Heart left ventricle (tissue), 13 donors: ENCODE measurements around the gene TTC5.

Experiments used
- CTCF ChIP-seq, 12 donors: fragments of 200-600 bp; sonication (generic) in 4 of 12; IDR thresholded peaks; one replicate each; pipeline versions ENCODE4 v1.5.0 to v1.8.0; 2018 to 2022; ENCODE audit warnings: antibody characterized with exemption in 12 of 12, mild to moderate bottlenecking in 5 of 12
- POLR2A ChIP-seq, 2 donors: fragments of 450-650 bp; IDR thresholded peaks; one replicate each; pipeline ENCODE4 v1.6.1; 2017; ENCODE audit warnings: antibody characterized with exemption in 2 of 2, mild to moderate bottlenecking in 2 of 2, moderate library complexity in 2 of 2
- donor health status: ischemic (EF 13 %, LVEDD 7.1; RV severe dilation, severe dysfunction).
- donor health status: DM: no; HTN: yes; CAD: no.
- donor health status: DM: no; HTN: no; CAD: no.
- donor health status: ischemic (EF 25% LVEDD 6.9; RV normal size, moderate dysfunction).
- donor health status: ischemic (EF 25% LVEDD 5.7; RV mildly dilated, moderate dysfunction).
- donor health status: ischemic (EF 35%, LVEDD 5.7; RV mildly dilated, moderate dysfunction).
- donor health status: nonischemic (EF 11% LVEDD 7.7; RV severe dilation, severe dysfunction).
- donor health status: DM: yes; HTN: yes; CAD: no.
- donor health status: PGD.
- donor health status: ischemic (EF 29% LVEDD 5.4; RV normal size, mild dysfunction).
- donor health status: nonischemic (EF 23%, LVEDD 6.1; RV moderate dilation, normal function).

GRCh38 chr14:20333494-20333841 lies 27.7 kb upstream of the TTC5 start:
- no peak for TF ChIP-seq CTCF (IDR thresholded peaks at IDR 0.05)
- no peak for TF ChIP-seq POLR2A (IDR thresholded peaks at IDR 0.05)
